Measurements from ENCODE around the gene CLOCK. TPM values are rescaled to one million over a fixed set of nuclear protein-coding genes. Genes with fewer than 3 reads are reported as not detected.

Gene CLOCK
- total RNA-seq, 4 donors from 2014 or later = 20.9 to 49.4 (median 26.6) TPM

DNA sequence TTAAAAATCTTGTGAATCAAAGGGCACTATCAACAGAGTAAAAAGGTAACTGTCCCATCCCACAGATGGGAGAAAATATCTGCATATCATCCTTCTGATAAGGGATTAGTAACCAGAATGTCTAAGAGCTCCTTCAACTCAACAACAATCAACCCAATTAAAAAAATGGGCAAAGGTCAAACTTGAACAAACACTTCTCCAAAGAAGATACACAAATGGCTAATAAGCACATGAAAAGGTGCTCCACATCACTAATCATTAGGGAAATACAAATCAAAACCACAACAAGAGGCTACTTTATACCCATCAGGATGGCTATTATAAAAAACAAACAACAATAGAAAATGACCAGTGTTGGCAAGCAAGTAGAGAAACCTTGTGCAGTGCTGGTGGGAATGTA is 107.7 kb downstream of the CLOCK start:
- TF ChIP-seq, protein P1, sequence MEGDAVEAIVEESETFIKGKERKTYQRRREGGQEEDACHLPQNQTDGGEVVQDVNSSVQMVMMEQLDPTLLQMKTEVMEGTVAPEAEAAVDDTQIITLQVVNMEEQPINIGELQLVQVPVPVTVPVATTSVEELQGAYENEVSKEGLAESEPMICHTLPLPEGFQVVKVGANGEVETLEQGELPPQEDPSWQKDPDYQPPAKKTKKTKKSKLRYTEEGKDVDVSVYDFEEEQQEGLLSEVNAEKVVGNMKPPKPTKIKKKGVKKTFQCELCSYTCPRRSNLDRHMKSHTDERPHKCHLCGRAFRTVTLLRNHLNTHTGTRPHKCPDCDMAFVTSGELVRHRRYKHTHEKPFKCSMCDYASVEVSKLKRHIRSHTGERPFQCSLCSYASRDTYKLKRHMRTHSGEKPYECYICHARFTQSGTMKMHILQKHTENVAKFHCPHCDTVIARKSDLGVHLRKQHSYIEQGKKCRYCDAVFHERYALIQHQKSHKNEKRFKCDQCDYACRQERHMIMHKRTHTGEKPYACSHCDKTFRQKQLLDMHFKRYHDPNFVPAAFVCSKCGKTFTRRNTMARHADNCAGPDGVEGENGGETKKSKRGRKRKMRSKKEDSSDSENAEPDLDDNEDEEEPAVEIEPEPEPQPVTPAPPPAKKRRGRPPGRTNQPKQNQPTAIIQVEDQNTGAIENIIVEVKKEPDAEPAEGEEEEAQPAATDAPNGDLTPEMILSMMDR (IDR thresholded peaks at IDR 0.05; ENCODE audit: low read depth) = no peak

DNA sequence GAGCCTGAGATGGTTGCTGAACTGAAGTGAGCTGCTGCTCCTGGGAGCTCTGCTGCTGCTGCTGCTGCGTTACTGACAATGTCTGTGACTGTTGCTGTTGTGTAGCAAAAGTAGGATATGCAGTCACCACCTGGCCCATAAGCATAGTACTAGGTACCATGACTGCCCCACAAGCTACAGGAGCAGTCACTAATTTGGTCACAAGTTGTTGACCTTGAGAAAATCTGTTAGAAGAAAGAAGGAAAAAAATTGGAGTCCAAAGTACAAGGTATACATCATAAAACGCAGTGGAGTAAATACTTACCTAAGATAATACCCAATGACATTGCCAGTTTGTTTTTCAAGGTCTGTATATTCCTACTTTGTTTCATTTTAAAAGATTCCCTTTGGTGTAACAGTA is 108.4 kb downstream of the CLOCK start:
- TF ChIP-seq, protein P1 (IDR thresholded peaks at IDR 0.05; ENCODE audit: low read depth) = no peak

DNA sequence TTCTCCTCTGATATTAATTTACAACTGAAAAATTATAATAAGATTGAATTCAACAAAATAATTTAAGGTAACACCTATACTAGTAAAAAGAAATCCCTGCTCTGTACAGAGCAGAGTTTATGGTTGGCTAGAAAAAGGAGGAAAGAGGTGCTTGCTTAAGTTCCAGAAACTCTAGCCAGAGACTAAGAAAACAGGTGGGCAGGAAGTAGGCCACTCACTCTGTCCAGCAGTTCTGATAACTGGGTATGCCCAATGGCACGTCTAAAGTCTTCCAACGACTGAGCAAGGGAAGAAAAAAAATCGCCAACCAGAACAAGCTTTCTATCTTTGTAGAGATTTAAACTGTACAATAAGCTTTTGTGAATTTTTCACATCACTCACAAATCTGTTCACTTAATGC is 108.9 kb downstream of the CLOCK start:
- TF ChIP-seq, protein P1 (IDR thresholded peaks at IDR 0.05; ENCODE audit: low read depth) = no peak

DNA sequence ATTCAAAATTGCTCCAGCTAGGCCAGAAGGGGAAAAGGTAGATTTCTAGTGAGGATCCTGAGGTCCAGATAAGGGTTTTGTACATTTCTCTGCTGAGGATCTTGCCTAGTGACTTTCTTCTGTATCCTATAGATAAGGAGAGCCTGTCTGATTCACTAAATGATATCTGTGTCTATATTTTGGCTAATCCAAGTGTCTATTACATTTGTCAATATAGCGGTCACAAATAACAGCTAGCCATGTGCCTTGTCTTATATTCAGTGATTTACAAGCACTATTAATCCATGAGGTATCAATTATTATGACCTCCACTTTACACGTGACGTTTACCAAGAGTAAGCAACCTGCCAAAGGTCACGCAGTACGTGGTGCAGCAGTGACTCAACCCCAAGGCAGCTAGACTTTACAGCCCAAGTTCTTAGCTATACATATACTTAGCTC is 109.3 kb downstream of the CLOCK start:
- TF ChIP-seq, protein P1 (IDR thresholded peaks at IDR 0.05; ENCODE audit: low read depth) = no peak

DNA sequence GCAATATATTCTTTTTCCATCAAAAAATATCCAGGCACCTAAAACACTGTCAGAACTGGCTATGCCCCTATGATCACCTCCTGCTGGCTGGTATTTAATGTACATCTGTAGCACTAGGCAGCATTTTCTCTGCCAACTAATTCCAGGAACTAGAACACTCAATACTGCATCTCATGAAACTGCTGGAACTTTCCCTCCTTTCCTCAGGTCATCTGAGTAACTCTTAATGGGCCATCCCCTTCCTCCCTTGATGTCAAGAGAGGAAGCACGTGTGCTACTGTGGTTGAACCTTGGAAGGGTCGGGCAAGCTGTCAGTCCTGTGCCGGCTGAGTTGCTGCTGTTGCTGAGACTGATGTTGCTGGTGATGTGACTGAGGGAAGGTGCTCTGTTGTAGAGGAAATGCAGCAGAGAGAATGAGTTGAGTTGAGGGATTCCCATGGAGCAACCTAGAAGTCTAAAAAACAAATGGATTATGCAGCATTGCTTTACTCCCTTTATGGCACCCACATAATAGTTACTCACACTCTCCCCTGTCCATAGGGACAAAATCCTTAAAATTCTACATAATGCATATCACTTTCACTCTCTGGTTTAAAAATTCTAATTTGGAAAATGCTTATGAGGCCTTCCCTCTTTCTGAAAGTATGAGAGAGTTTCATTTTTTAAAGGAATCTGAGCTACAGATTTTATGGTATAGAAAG is 111.4 kb downstream of the CLOCK start:
- TF ChIP-seq, protein P1 (IDR thresholded peaks at IDR 0.05; ENCODE audit: low read depth) = no peak

DNA sequence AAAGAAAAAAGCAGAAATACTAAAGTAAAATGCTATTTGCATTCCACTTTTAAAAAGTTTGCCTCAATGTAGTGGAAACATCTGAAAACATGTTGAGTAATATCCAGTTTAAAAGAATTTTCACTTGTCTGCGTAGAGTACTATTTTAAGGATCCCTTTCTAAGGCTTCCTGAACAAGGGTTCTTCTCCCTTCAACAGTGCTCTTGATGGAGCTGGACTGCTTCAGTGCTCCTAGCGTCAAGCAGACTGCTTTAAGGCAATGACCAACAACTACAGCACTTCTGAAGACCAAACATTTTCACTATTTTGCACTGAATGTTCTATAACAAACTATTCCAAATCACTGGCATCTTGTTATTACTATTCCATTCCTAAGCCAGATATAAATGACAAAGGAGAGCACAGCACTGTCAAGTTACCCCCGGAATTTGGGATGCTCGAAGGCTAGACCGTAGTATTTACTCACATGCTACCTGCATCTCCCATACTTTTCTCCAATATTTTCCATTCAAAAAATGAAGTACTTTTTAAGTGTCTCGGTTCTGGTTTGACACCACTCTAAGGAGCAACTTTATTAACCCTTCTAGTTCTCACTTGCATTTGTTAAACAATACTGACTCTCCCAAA is 114.9 kb downstream of the CLOCK start:
- TF ChIP-seq, protein P1 (IDR thresholded peaks at IDR 0.05; ENCODE audit: low read depth) = no peak

DNA sequence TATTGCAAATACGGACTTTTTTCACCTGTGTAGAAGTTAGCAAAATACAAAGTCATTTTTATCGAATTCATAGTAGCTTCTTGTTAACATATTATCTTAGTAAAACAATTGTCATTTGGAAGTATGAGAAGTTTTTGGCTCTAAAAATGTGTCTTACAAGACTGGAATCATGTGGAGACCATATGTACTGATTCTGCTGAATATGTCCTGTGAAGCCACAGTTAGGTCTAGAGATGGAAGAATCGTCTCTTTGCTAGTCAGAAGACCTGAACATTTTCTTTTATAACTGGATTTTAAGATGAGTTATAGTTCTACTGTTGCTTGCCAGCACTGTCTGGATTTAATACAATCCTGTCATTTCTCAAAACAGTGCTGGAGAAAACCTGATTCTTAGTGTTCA is 121.9 kb downstream of the CLOCK start:
- TF ChIP-seq, protein P1 (IDR thresholded peaks at IDR 0.05; ENCODE audit: low read depth) = no peak

Measured in subcutaneous adipose tissue (tissue), 4 donors.